A549 treated with AZD2906 at 1 μM for 4 hours (cell line): ENCODE measurements around the gene SYT2. TPM values are rescaled to one million over a fixed set of nuclear protein-coding genes. Genes with fewer than 3 reads are reported as not detected.

Experiments used
- total RNA-seq: library from RNA; stranded (reverse); fragments of 200-300 nt; extraction: Qiagen RNA extraction; gene quantifications from 5 replicates; pipeline ENCODE4 v1.2.3, GENCODE V29; 2022

The SYT2 gene
- 0.72 to 1.1 TPM (median 0.83 TPM) in 5 replicates for total RNA-seq

GRCh38 chr1:202710070-202711045 lies at the start of gene SYT2:
SYT2 (minus strand) TSS chr1:202710454; CDS start chr1:202605772, 104,682 bp downstream.

Other genes with a start within 250 kb of the SYT2 start
- 13.0 to 18.0 TPM (median 15.4 TPM) in 5 replicates for gene KDM5B, start 98.0 kb upstream of the SYT2 start, total RNA-seq
- 2.6 to 4.4 TPM (median 3.5 TPM) in 5 replicates for gene PCAT6, start 100.5 kb upstream of the SYT2 start, total RNA-seq
- gene RABIF, start 178.7 kb upstream of the SYT2 start, total RNA-seq = 13.7 to 15.5 TPM (median 15.1 TPM) in 5 replicates
- gene KLHL12, start 216.8 kb upstream of the SYT2 start, total RNA-seq = 16.8 to 18.4 TPM (median 17.8 TPM) in 5 replicates
- 55.5 to 63.5 TPM (median 61.9 TPM) in 5 replicates for gene ADIPOR1, start 247.9 kb upstream of the SYT2 start, total RNA-seq